GM06990 (cell line): Measurements from ENCODE around the gene TAC3.
"Not testable (repeated sequence)": the region's sequence is repeated elsewhere in the genome, so short reads cannot be mapped to it uniquely, and the experiment has no call there.

Experiments
- DNase-seq: peaks from one replicate; pipeline ENCODE4 v3.0.0-alpha.2; 2011; ENCODE audit not compliant: insufficient read length; ENCODE audit errors: extremely low read depth
- H3K27me3 ChIP-seq: replicated peaks from 2 replicates; pipeline ENCODE4 v1.6.0; 2011; ENCODE audit warnings: low read length; ENCODE audit not compliant: control insufficient read depth, insufficient read depth
- H3K36me3 ChIP-seq: 2 replicates; pipeline ENCODE4 v1.5.1; 2011; ENCODE audit warnings: low read length; ENCODE audit not compliant: control insufficient read depth, insufficient read depth
- H3K4me3 ChIP-seq: replicated peaks from 2 replicates; pipeline ENCODE4 v1.5.1; 2011; ENCODE audit warnings: low read depth, mild to moderate bottlenecking, control low read depth, low read length
- CTCF ChIP-seq: IDR thresholded peaks from 2 replicates; pipeline ENCODE4 v1.5.1; 2011; ENCODE audit warnings: low read length, control low read depth, mild to moderate bottlenecking, inconsistent platforms; ENCODE audit not compliant: insufficient read depth, poor library complexity, severe bottlenecking

Gene TAC3

GRCh38 chr12:57016348-57016747 is at the start of gene TAC3:
Gene TAC3 (minus strand): TSS chr12:57016529. CDS start chr12:57015797, 732 bp downstream.
- no peak within 1 kb of the TSS for H3K4me3 ChIP-seq
- no peaks in the 10 kb centered on the region for H3K36me3 ChIP-seq
- TF ChIP-seq CTCF = no peak
- no peaks in the 10 kb centered on the region for H3K27me3 ChIP-seq
- DNase-seq = no peak

GRCh38 chr12:57063991-57064685 is 47.8 kb upstream of the TAC3 start:
- Histone ChIP-seq H3K4me3 (peak overlapping the region; percentile 23; the same call in 1 of the 2 replicates), H3K36me3 (peaks cover 8% of the 10 kb centered on the region), H3K27me3 (no peaks in the 10 kb centered on the region)
- TF ChIP-seq CTCF = no peak
- DNase-seq = peak; percentile 60

GRCh38 chr12:57058454-57058853 is 42.1 kb upstream of the TAC3 start:
- H3K36me3 ChIP-seq = peaks cover 16% of the 10 kb centered on the region
- no peak overlapping the region for H3K4me3 ChIP-seq
- no peak for TF ChIP-seq CTCF
- H3K27me3 ChIP-seq = no peaks in the 10 kb centered on the region
- no peak for DNase-seq

- TF ChIP-seq CTCF = no peak
- no peak overlapping the region for H3K4me3 ChIP-seq
- H3K36me3 ChIP-seq = peaks cover 16% of the 10 kb centered on the region
- no peak for DNase-seq
- no peaks in the 10 kb centered on the region for H3K27me3 ChIP-seq
Observed at GRCh38 chr12:57057067-57057751, 40.9 kb upstream of the TAC3 start.

GRCh38 chr12:57055824-57056223 is 39.5 kb upstream of the TAC3 start:
- Histone ChIP-seq H3K4me3 (no peak overlapping the region), H3K36me3 (peaks cover 16% of the 10 kb centered on the region), H3K27me3 (no peaks in the 10 kb centered on the region)
- DNase-seq = no peak
- TF ChIP-seq CTCF = no peak

GRCh38 chr12:57053901-57054300 is 37.6 kb upstream of the TAC3 start:
- H3K36me3 ChIP-seq, H3K4me3 ChIP-seq, H3K27me3 ChIP-seq, DNase-seq: not testable (repeated sequence)

GRCh38 chr12:57053146-57053545 is 36.8 kb upstream of the TAC3 start:
- H3K36me3 ChIP-seq, H3K27me3 ChIP-seq, H3K4me3 ChIP-seq, DNase-seq: not testable (repeated sequence)
